ENCODE data around the gene RPS21. TPM values are rescaled to one million over a fixed set of nuclear protein-coding genes. Genes with fewer than 3 reads are reported as not detected.

Gene RPS21
- total RNA-seq, 1 experiment from 2014 or later: 2,488 TPM

DNA sequence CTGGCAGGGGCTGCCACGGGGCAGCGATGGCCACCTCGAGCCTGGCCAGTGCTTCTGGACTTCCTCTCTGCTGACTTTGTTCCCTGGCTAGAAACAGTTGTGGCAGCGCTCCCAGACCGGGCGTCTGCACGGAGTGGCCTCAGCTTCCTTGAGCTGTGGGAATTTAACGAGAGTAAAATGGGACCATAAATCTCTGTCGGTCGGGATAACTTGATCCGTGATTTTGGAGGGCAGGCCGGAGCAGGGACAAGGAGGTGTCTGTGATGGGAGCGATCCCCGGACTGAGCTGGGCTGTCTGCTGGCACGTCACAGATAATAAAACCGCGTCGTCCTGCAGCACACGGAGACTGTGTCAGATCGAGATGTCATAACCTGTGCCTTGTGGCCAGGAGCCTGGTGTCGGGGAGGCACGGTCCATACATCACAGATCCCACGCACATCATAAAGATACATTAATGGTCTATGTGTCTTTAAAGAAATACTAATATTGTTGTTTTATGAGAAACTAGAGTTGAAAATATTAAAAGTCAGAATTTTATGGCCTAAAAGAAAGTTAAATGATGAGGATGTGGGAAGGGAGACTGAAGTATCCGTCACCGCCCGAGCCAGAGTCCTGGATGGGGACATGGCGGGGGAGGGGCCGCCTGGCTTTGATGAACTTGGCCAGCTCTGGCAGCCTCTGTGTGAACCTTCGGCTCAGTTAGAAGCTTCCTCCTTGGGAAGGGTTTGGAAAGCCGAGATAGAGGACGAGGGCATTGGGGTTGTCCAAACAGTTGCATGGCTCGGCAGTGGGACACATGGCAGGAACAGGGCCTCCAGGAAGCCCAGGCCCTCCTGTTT, 47.0 kb downstream of the RPS21 start:
- ChIA-PET CTCF (no interaction called here), POLR2A (no interaction called here), RAD21 (ENCODE audit: low non-redundant PET in 1 of 2, low total read pairs in 2 of 2, uncharacterized antibody in 2 of 2, unreplicated experiment in 2 of 2) (no interaction called here)
- H3K27ac ChIP-seq (ENCODE audit: low read depth, low read length): no peak overlapping the region
- ATAC-seq (no peak), DNase-seq (ENCODE audit: low read depth, low spot score) (no peak)
- no peak overlapping the region for H2AFZ ChIP-seq (ENCODE audit: low read depth, low read length, poor library complexity, severe bottlenecking)
- H3K36me3 ChIP-seq (ENCODE audit: control insufficient read depth in 1 of 2, insufficient read depth in 2 of 2, low read length in 2 of 2): no peaks in the 10 kb centered on the region
- no peaks in the 10 kb centered on the region for H3K79me2 ChIP-seq (ENCODE audit: insufficient read depth, low read length)
- H3K9ac ChIP-seq (ENCODE audit: low read length): no peak overlapping the region
- H3K4me2 ChIP-seq (ENCODE audit: low read length): no peak overlapping the region
- BruUV-seq (replicated peaks): no TSS peak
- no peaks in the 10 kb centered on the region for H3K27me3 ChIP-seq (ENCODE audit: insufficient read depth, low read length)
- intact Hi-C loops (cut with micrococcal nuclease): no loop called here
- no peaks in the 10 kb centered on the region for H3K9me3 ChIP-seq (ENCODE audit: control insufficient read depth in 1 of 2, insufficient read depth in 1 of 2, low read depth in 1 of 2, low read length in 2 of 2)
- no peak for TF ChIP-seq MAX (IDR thresholded peaks at IDR 0.05)
- no peak for TF ChIP-seq EGR1 (IDR thresholded peaks at IDR 0.05; ENCODE audit: low read depth)
- TF ChIP-seq ELF1 (IDR thresholded peaks at IDR 0.05; ENCODE audit: borderline replicate concordance, low read depth): no peak
- TF ChIP-seq, protein P1, sequence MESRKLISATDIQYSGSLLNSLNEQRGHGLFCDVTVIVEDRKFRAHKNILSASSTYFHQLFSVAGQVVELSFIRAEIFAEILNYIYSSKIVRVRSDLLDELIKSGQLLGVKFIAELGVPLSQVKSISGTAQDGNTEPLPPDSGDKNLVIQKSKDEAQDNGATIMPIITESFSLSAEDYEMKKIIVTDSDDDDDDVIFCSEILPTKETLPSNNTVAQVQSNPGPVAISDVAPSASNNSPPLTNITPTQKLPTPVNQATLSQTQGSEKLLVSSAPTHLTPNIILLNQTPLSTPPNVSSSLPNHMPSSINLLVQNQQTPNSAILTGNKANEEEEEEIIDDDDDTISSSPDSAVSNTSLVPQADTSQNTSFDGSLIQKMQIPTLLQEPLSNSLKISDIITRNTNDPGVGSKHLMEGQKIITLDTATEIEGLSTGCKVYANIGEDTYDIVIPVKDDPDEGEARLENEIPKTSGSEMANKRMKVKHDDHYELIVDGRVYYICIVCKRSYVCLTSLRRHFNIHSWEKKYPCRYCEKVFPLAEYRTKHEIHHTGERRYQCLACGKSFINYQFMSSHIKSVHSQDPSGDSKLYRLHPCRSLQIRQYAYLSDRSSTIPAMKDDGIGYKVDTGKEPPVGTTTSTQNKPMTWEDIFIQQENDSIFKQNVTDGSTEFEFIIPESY (IDR thresholded peaks at IDR 0.05; ENCODE audit: extremely low read depth, insufficient replicate concordance, low read length): no peak
- no peak for TF ChIP-seq ZNF274 (IDR thresholded peaks at IDR 0.05; ENCODE audit: low read depth, low read length)
- no peak for TF ChIP-seq JUND (IDR thresholded peaks at IDR 0.05)
- TF ChIP-seq, protein P2, sequence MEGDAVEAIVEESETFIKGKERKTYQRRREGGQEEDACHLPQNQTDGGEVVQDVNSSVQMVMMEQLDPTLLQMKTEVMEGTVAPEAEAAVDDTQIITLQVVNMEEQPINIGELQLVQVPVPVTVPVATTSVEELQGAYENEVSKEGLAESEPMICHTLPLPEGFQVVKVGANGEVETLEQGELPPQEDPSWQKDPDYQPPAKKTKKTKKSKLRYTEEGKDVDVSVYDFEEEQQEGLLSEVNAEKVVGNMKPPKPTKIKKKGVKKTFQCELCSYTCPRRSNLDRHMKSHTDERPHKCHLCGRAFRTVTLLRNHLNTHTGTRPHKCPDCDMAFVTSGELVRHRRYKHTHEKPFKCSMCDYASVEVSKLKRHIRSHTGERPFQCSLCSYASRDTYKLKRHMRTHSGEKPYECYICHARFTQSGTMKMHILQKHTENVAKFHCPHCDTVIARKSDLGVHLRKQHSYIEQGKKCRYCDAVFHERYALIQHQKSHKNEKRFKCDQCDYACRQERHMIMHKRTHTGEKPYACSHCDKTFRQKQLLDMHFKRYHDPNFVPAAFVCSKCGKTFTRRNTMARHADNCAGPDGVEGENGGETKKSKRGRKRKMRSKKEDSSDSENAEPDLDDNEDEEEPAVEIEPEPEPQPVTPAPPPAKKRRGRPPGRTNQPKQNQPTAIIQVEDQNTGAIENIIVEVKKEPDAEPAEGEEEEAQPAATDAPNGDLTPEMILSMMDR (IDR thresholded peaks at IDR 0.05 in 2 of 3, conservative IDR thresholded peaks at IDR 0.05 in 1 of 3; ENCODE audit: borderline replicate concordance in 1 of 3, insufficient read depth in 1 of 3, low read depth in 2 of 3, low read length in 2 of 3): no peak
- no peak for TF ChIP-seq EZH2 (IDR thresholded peaks at IDR 0.05)
- TF ChIP-seq RAD21 (IDR thresholded peaks at IDR 0.05; ENCODE audit: low read depth): no peak
- TF ChIP-seq EZH2phosphoT487 (IDR thresholded peaks at IDR 0.05; ENCODE audit: borderline replicate concordance): no peak
- TF ChIP-seq TCF7L2 (IDR thresholded peaks at IDR 0.05; ENCODE audit: borderline replicate concordance, extremely low read depth, insufficient read depth, insufficient read length): no peak
- no peak for TF ChIP-seq FOSL1 (IDR thresholded peaks at IDR 0.05; ENCODE audit: low read depth)
- no peak overlapping the region for H3K4me3 ChIP-seq (replicated peaks in 1 of 2; ENCODE audit: low read depth in 1 of 2, low read length in 2 of 2)
- peaks cover 4% of the 10 kb centered on the region in 2 experiments; a peak in 2 of 4 replicates for H3K4me1 ChIP-seq (ENCODE audit: control insufficient read depth in 1 of 2, insufficient read depth in 2 of 2, low read length in 2 of 2)
- H3K9me2 ChIP-seq (ENCODE audit: insufficient read depth): no peaks in the 10 kb centered on the region
- no peaks in the 10 kb centered on the region for H4K20me1 ChIP-seq (ENCODE audit: insufficient read depth)

All from HCT116 (cell line).